IMR-90 (cell line): Measurements from ENCODE around the gene GATA1. TPM values are rescaled to one million over a fixed set of nuclear protein-coding genes. Genes with fewer than 3 reads are reported as not detected.

Experiments used
- ATAC-seq: fragments of 200-7000 bp; cut with Tn5 transposase; 2 replicates; pipeline ENCODE4 v1.9.1; 2020; ENCODE audit warnings: low read depth, mild to moderate bottlenecking, moderate library complexity
- BruUV-seq: library from RNA; stranded (reverse); fragments of 400-500 nt; replicated peaks from 2 replicates; lab custom pipeline; 2021; lab: Mats Ljungman, UMichigan
- CTCF ChIA-PET: fragments of 300-600 bp; formaldehyde crosslinking; extraction: SDS; loops from one replicate; lab custom pipeline; 2021; ENCODE audit warnings: antibody characterized with exemption; lab: Yijun Ruan, JAX
- POLR2A ChIA-PET: fragments of 300-600 bp; sonication (Branson Sonifier 250); formaldehyde crosslinking; loops from one replicate; lab custom pipeline; 2022; ENCODE audit warnings: antibody characterized with exemption; ENCODE audit not compliant: unreplicated experiment; lab: Charles Lee
- DNase-seq: peaks from one replicate; pipeline ENCODE4 v3.0.0; 2013
- H2AFZ ChIP-seq: replicated peaks from 2 replicates; pipeline ENCODE3; 2013; ENCODE audit warnings: low read length, mild to moderate bottlenecking; ENCODE audit not compliant: poor library complexity
- H2AK5ac ChIP-seq: 2 replicates; pipeline ENCODE4 v1.6.1; 2013; ENCODE audit warnings: low read depth, low read length, inconsistent platforms
- H2AK9ac ChIP-seq: replicated peaks from 2 replicates; pipeline ENCODE3; 2013; ENCODE audit warnings: mild to moderate bottlenecking, low read depth, low read length, moderate library complexity; ENCODE audit not compliant: poor library complexity
- H2BK120ac ChIP-seq: 2 replicates; pipeline ENCODE4 v1.6.1; 2013; ENCODE audit warnings: low read depth, low read length, inconsistent platforms
- H2BK15ac ChIP-seq: 3 replicates; pipeline ENCODE4 v1.6.1; 2013; ENCODE audit warnings: low read depth, low read length, inconsistent platforms
- H2BK20ac ChIP-seq: 2 replicates; pipeline ENCODE4 v1.6.1; 2013; ENCODE audit warnings: low read depth, mild to moderate bottlenecking, inconsistent platforms, low read length, moderate library complexity
- H2BK5ac ChIP-seq: 2 replicates; pipeline ENCODE4 v1.6.1; 2013; ENCODE audit warnings: mild to moderate bottlenecking, low read depth, low read length, inconsistent platforms; ENCODE audit not compliant: poor library complexity, severe bottlenecking
- H3K14ac ChIP-seq: replicated peaks from 2 replicates; pipeline ENCODE4 v1.6.1; 2013; ENCODE audit warnings: low read depth, low read length, inconsistent platforms
- H3K18ac ChIP-seq: 2 replicates; pipeline ENCODE4 v1.6.1; 2013; ENCODE audit warnings: low read depth, low read length, control low read depth
- H3K23ac ChIP-seq: 2 replicates; pipeline ENCODE4 v1.6.1; 2013; ENCODE audit warnings: low read depth, low read length, inconsistent platforms
- H3K27ac ChIP-seq: 2 replicates; pipeline ENCODE4 v1.5.1; 2013; ENCODE audit warnings: mild to moderate bottlenecking, control low read depth, low read length; ENCODE audit not compliant: insufficient read depth
- H3K27me3 ChIP-seq: 2 replicates; pipeline ENCODE4 v1.6.1; 2013; ENCODE audit warnings: low read length; ENCODE audit not compliant: control insufficient read depth, insufficient read depth
- H3K36me3 ChIP-seq: 2 replicates; pipeline ENCODE4 v1.6.1; 2013; ENCODE audit warnings: low read length, mixed read lengths; ENCODE audit not compliant: control insufficient read depth, insufficient read depth
- H3K4ac ChIP-seq: 2 replicates; pipeline ENCODE4 v1.6.1; 2013; ENCODE audit warnings: low read depth, low read length, inconsistent platforms
- H3K4me1 ChIP-seq: 2 replicates; pipeline ENCODE4 v1.6.1; 2013; ENCODE audit warnings: low read length, mixed read lengths; ENCODE audit not compliant: control insufficient read depth, insufficient read depth
- H3K4me2 ChIP-seq: 2 replicates; pipeline ENCODE4 v1.6.1; 2013; ENCODE audit warnings: low read depth, mild to moderate bottlenecking, control low read depth, low read length, moderate library complexity
- H3K4me3 ChIP-seq: 2 replicates; pipeline ENCODE4 v1.5.1; 2013; ENCODE audit warnings: low read depth, mild to moderate bottlenecking, control low read depth, low read length, moderate library complexity; ENCODE audit not compliant: insufficient read depth
- H3K56ac ChIP-seq: 2 replicates; pipeline ENCODE4 v1.6.1; 2013; ENCODE audit warnings: low read length, inconsistent platforms; ENCODE audit not compliant: insufficient read depth; ENCODE audit errors: extremely low read depth
- H3K79me1 ChIP-seq, 2 experiments: 2 replicates each; pipeline ENCODE4 v1.6.1; 2013; ENCODE audit warnings: low read length in 2 of 2, inconsistent platforms in 1 of 2, low read depth in 1 of 2
- H3K9ac ChIP-seq: 2 replicates; pipeline ENCODE4 v1.6.1; 2013; ENCODE audit warnings: low read depth, low read length, control low read depth
- H3K9me1 ChIP-seq: 2 replicates; pipeline ENCODE4 v1.6.1; 2013; ENCODE audit warnings: low read length, inconsistent platforms; ENCODE audit not compliant: insufficient read depth
- H3K9me3 ChIP-seq: 2 replicates; pipeline ENCODE4 v1.6.1; 2013; ENCODE audit warnings: low read length; ENCODE audit not compliant: control insufficient read depth, insufficient read depth
- H4K20me1 ChIP-seq: 2 replicates; pipeline ENCODE4 v1.6.1; 2013; ENCODE audit warnings: low read length, inconsistent platforms; ENCODE audit not compliant: insufficient read depth
- H4K5ac ChIP-seq: 2 replicates; pipeline ENCODE4 v1.6.1; 2013; ENCODE audit warnings: mild to moderate bottlenecking, low read depth, low read length, control low read depth
- H4K8ac ChIP-seq, 2 experiments: 2 replicates each; pipeline ENCODE4 v1.6.1; 2013; ENCODE audit warnings: low read depth in 2 of 2, low read length in 2 of 2, control low read depth in 1 of 2, inconsistent platforms in 1 of 2
- H4K91ac ChIP-seq: 2 replicates; pipeline ENCODE4 v1.6.1; 2013; ENCODE audit warnings: low read depth, low read length, inconsistent platforms; ENCODE audit not compliant: insufficient read depth
- CHD1 ChIP-seq: IDR thresholded peaks from 2 replicates; pipeline ENCODE4 v1.6.1; 2012; ENCODE audit warnings: low read depth, low read length, improper control_type of control experiment
- CTCF ChIP-seq: conservative IDR thresholded peaks from 2 replicates; pipeline ENCODE4 v1.5.1; 2012; ENCODE audit warnings: mild to moderate bottlenecking, low read depth, low read length, improper control_type of control experiment
- ELK1 ChIP-seq: fragments of 150-350 bp; IDR thresholded peaks from 2 replicates; pipeline ENCODE4 v1.6.1; 2016; ENCODE audit warnings: low read depth, mild to moderate bottlenecking, low read length, moderate library complexity, borderline replicate concordance
- FOS ChIP-seq: fragments of 150-350 bp; IDR thresholded peaks from 2 replicates; pipeline ENCODE4 v1.6.1; 2016; ENCODE audit warnings: low read depth, low read length
- MAFK ChIP-seq: IDR thresholded peaks from 2 replicates; pipeline ENCODE4 v1.6.1; 2012; ENCODE audit warnings: low read depth, low read length, improper control_type of control experiment
- MAZ ChIP-seq: IDR thresholded peaks from 2 replicates; pipeline ENCODE4 v1.6.1; 2012; ENCODE audit warnings: low read depth, mild to moderate bottlenecking, low read length, improper control_type of control experiment, moderate library complexity, borderline replicate concordance
- MXI1 ChIP-seq: IDR thresholded peaks from 2 replicates; pipeline ENCODE4 v1.6.1; 2012; ENCODE audit warnings: low read depth, mild to moderate bottlenecking, low read length, moderate library complexity, borderline replicate concordance
- NFE2L2 ChIP-seq: fragments of 150-350 bp; IDR thresholded peaks from 2 replicates; pipeline ENCODE4 v1.6.1; 2016; ENCODE audit warnings: low read depth, mild to moderate bottlenecking, low read length
- POLR2A ChIP-seq: IDR thresholded peaks from 2 replicates; pipeline ENCODE4 v1.6.1; 2012; ENCODE audit warnings: mild to moderate bottlenecking, low read depth, low read length
- RAD21 ChIP-seq: IDR thresholded peaks from 2 replicates; pipeline ENCODE4 v1.6.1; 2012; ENCODE audit warnings: low read length, improper control_type of control experiment
- RFX5 ChIP-seq: IDR thresholded peaks from 2 replicates; pipeline ENCODE4 v1.8.0; 2012; ENCODE audit warnings: low read depth, mild to moderate bottlenecking, low read length, moderate library complexity
- SMC3 ChIP-seq: fragments of 150-350 bp; IDR thresholded peaks from 2 replicates; pipeline ENCODE4 v1.6.1; 2016; ENCODE audit warnings: low read depth, mild to moderate bottlenecking, antibody characterized with exemption, low read length, moderate library complexity
- USF2 ChIP-seq: fragments of 150-350 bp; IDR thresholded peaks from 2 replicates; pipeline ENCODE4 v1.6.1; 2017; ENCODE audit warnings: mild to moderate bottlenecking, antibody characterized with exemption, low read length, low read depth
- WGBS, 2 experiments: methylation state at CpG; one replicate each; pipeline versions ENCODE4 v1.1.5 to v1.1.7; 2013; ENCODE audit warnings: missing lambda C conversion rate in 2 of 2; ENCODE audit not compliant: insufficient read length in 1 of 2; ENCODE audit errors: extremely low coverage in 2 of 2; 5-methylcytosine and 5-hydroxymethylcytosine counted together
- dilution Hi-C: fragments of 300-500 bp; cut with HindIII; formaldehyde crosslinking; loops from one replicate; pipeline ENCODE4 v1.14.3; 2018; ENCODE audit warnings: low sequenced_read_pairs; ENCODE audit not compliant: unreplicated experiment
- in situ Hi-C: fragments of 300-500 bp; cut with MboI; formaldehyde crosslinking; loops from 3 replicates; pipeline ENCODE4 v1.14.3; 2019; ENCODE audit warnings: low sequenced_read_pairs, inconsistent platforms, mixed read lengths
- intact Hi-C: fragments of 100-400 bp; cut with micrococcal nuclease; formaldehyde crosslinking; loops from 2 replicates; pipeline ENCODE4 v1.10.0; 2022
- polyA plus RNA-seq, 3 experiments: library from polyadenylated mRNA; depleted of rRNA; stranded (reverse); fragments of >200 nt; gene quantifications; 2 replicates each; pipeline ENCODE4 v1.2.3, GENCODE V29; 2012; ENCODE audit warnings: low replicate concordance in 1 of 3
- total RNA-seq: library from RNA; depleted of rRNA; stranded (reverse); fragments of >200 nt; gene quantifications from 2 replicates; pipeline ENCODE4 v1.2.3, GENCODE V29; 2012

The GATA1 gene
- total and polyA plus RNA-seq, 2 of the 4 experiments (the other 2 are of a cell fraction): not detected

- Histone ChIP-seq H2AK9ac (no peak overlapping the region), H3K4me1 (no peaks in the 10 kb centered on the region; the same call in none of the 2 replicates), H3K4me3 (no peak overlapping the region), H3K4ac (no peak overlapping the region), H3K27me3 (peaks cover 6% of the 10 kb centered on the region; the same call in 1 of the 2 replicates), H2BK20ac (no peak overlapping the region), H3K56ac (no peak overlapping the region), H2AK5ac (no peak overlapping the region), H3K14ac (no peak overlapping the region), H2BK5ac (no peak overlapping the region), H3K23ac (no peak overlapping the region), H3K27ac (no peak overlapping the region), H2AFZ (no peak overlapping the region), H3K9ac (no peak overlapping the region), H2BK120ac (no peak overlapping the region), H3K9me1 (peaks cover 7% of the 10 kb centered on the region; the same call in 1 of the 2 replicates), H2BK15ac (no peak overlapping the region), H4K8ac (no peak overlapping the region), H3K18ac (no peak overlapping the region), H3K79me1 (no peaks in the 10 kb centered on the region), H4K5ac (no peak overlapping the region), H4K91ac (no peak overlapping the region), H3K9me3 (no peaks in the 10 kb centered on the region), H3K36me3 (no peaks in the 10 kb centered on the region), H4K20me1 (no peaks in the 10 kb centered on the region), H3K4me2 (no peak overlapping the region)
- intact Hi-C loops (no loop called here), dilution Hi-C loops (no loop called here), in situ Hi-C loops (no loop called here)
- ChIA-PET POLR2A (no interaction called here), CTCF (no interaction called here)
- no peak for ATAC-seq
- no peak for TF ChIP-seq SMC3
- TF ChIP-seq FOS: no peak
- no peak for TF ChIP-seq CHD1
- TF ChIP-seq RAD21: no peak
- no peak for TF ChIP-seq NFE2L2
- TF ChIP-seq MXI1: no peak
- no peak for TF ChIP-seq CTCF
- no peak for TF ChIP-seq MAFK
- no peak for TF ChIP-seq ELK1
- TF ChIP-seq POLR2A: no peak
- no peak for TF ChIP-seq MAZ
- no peak for TF ChIP-seq RFX5
- TF ChIP-seq USF2: no peak
- no TSS peak for BruUV-seq
- no peak for DNase-seq
- no CpG with 5 or more reads among the region's 4 CpGs for WGBS, 2 experiments
These were observed 7.5 kb downstream of the GATA1 start for GRCh38 chrX:48793935-48794334.
